Activated T-helper 1 cell treated with anti-CD3 and anti-CD28 coated beads, Interleukin-12 subunit alpha, Interleukin-12 subunit beta, Interleukin-2, Interleukin-4 antibody, amounts not matched to agents 30 ng/mL and 10 ng/mL and 1 ng/mL, durations not matched to agents 14 hours and 24 hours and 36 hours (primary cell): ENCODE data around the gene FIBP. TPM values are rescaled to one million over a fixed set of nuclear protein-coding genes. Genes with fewer than 3 reads are reported as not detected.

Source experiments
- DNase-seq: peaks from one replicate; pipeline ENCODE4 v3.0.0; 2021; ENCODE audit warnings: low spot score
- H3K27ac Mint-ChIP-seq: one replicate; pipeline ENCODE4 v1.8.0; 2021; ENCODE audit warnings: mild to moderate bottlenecking, mixed read lengths
- H3K27me3 Mint-ChIP-seq: one replicate; pipeline ENCODE4 v1.8.0; 2022; ENCODE audit warnings: mild to moderate bottlenecking, moderate library complexity, mixed read lengths; ENCODE audit not compliant: insufficient read depth
- H3K36me3 Mint-ChIP-seq: one replicate; pipeline ENCODE4 v1.8.0; 2021; ENCODE audit warnings: low read depth, mixed read lengths
- H3K4me1 Mint-ChIP-seq: one replicate; pipeline ENCODE4 v1.8.0; 2021; ENCODE audit warnings: low read depth, mixed read lengths
- H3K4me3 Mint-ChIP-seq: one replicate; pipeline ENCODE4 v1.8.0; 2021; ENCODE audit warnings: mild to moderate bottlenecking, moderate library complexity, mixed read lengths
- H3K9me3 Mint-ChIP-seq: one replicate; pipeline ENCODE4 v1.8.0; 2021; ENCODE audit warnings: mixed read lengths
- intact Hi-C: fragments of 100-400 bp; cut with micrococcal nuclease; formaldehyde crosslinking; loops from one replicate; pipeline ENCODE4 v1.15.1; 2024
- total RNA-seq: library from RNA; stranded (reverse); gene quantifications from 2 replicates; pipeline ENCODE4 v1.2.3, GENCODE V29; 2022

FIBP gene
- total RNA-seq, 1 donor from 2014 or later, result 93.2 TPM

DNA sequence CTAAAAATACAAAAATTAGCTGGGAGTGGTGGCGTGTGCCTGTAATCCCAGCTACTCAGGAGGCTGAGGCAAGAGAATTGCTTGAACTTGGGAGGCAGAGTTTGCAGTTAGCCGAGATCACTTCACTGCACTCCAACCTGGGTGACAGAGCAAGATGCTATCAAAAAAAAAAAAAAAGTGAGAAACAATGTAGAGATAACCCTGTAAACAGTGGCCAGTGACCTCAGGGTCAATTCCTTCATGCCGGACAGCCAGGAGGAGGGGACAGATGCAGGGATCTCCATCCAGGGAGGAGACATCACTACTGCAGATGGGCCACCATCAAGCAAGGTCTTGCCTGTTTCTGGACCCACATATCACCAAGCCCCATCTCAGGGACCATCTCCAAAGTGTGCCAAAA, 40.5 kb downstream of the FIBP start:
- Mint-ChIP-seq H3K9me3 (peaks cover 9% of the 10 kb centered on the region), H3K27me3 (peaks cover 1% of the 10 kb centered on the region)
- intact Hi-C loops, result no loop called here

DNA sequence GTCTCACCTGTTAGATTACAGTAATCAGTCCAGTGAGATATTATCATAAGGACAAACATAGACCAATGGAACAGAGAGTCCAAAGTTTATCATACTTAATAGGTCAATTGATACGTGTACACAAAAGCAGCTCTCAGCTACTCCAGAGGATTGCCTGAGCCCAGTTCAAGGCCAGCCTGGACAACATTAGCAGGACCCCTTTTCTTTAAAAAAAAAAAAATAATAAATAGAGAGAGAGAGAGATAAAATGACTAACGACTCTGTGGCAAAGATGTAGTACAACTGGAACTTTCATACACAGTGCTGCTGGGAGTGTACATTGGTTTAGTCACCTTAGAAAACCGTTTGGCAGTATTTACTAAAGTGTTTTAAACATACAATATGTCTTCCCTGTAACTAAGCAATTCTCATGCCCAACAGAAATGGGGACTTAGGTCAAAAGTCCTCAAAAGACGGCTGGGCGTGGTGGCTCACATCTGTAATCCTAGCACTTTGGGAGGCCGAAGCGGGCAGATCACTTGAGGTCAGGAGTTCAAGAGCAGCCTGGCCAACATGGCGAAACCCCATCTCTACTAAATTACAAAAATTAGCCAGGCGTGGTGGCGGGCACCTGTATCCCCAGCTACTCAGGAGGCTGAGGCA, 43.9 kb downstream of the FIBP start:
- H3K4me1 Mint-ChIP-seq, result no peaks in the 10 kb centered on the region
- no peaks in the 10 kb centered on the region for H3K9me3 Mint-ChIP-seq
- H3K4me3 Mint-ChIP-seq, result no peak overlapping the region
- H3K27ac Mint-ChIP-seq, result no peak overlapping the region
- H3K36me3 Mint-ChIP-seq, result no peaks in the 10 kb centered on the region
- DNase-seq, result no peak
- intact Hi-C loops, result no loop called here
- H3K27me3 Mint-ChIP-seq, result peaks cover 1% of the 10 kb centered on the region

More for the DNA sequence above, 40.5 kb downstream of the FIBP start:
- Mint-ChIP-seq H3K27ac (no peak overlapping the region), H3K4me1 (no peaks in the 10 kb centered on the region), H3K4me3 (no peak overlapping the region), H3K36me3 (peaks cover 15% of the 10 kb centered on the region)
- no peak for DNase-seq

DNA sequence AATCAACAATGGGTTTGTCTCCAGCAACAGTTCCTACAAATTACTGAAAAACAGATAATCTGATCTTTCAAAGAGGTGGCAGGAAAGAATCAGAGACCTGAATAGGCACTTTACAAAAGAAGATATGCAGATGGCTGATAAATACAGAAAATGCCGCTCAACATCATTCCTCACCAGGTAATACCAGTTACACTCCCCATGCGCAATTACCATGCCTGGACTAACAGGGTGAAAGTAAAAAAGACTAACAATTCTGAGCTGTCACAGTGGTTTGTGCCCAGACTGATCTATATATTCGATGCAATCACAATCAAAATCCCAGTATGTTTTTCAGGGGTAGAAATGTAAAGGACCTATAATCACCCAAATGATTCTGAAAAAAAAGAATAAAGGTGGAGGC, 44.5 kb downstream of the FIBP start:
- intact Hi-C loops, result no loop called here
- DNase-seq, result no peak
- no peaks in the 10 kb centered on the region for H3K4me1 Mint-ChIP-seq
- no peaks in the 10 kb centered on the region for H3K36me3 Mint-ChIP-seq
- no peak overlapping the region for H3K27ac Mint-ChIP-seq
- H3K27me3 Mint-ChIP-seq, result peaks cover 1% of the 10 kb centered on the region
- H3K4me3 Mint-ChIP-seq, result no peak overlapping the region
- H3K9me3 Mint-ChIP-seq, result no peaks in the 10 kb centered on the region

DNA sequence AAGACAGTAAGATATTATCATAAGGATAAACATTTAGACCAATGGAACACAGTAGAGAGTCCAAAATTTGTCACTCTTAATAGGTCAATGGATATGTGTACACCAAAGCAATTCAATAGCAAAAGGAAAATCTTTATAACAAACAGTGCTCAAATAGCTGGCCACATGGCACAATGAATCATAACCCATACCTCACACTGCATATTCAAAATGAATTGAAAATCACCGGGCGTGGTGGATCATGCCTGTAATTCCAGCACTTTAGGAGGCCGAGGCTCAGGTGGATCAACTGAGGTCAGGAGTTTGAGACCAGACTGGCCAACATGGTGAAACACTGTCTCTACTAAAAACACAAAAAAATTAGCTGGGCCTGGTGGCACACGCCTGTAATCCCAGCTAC, 46.1 kb downstream of the FIBP start:
- no peak overlapping the region for H3K4me3 Mint-ChIP-seq
- intact Hi-C loops, result no loop called here
- no peaks in the 10 kb centered on the region for H3K27me3 Mint-ChIP-seq
- no peaks in the 10 kb centered on the region for H3K36me3 Mint-ChIP-seq
- H3K27ac Mint-ChIP-seq, result no peak overlapping the region
- H3K9me3 Mint-ChIP-seq, result no peaks in the 10 kb centered on the region
- H3K4me1 Mint-ChIP-seq, result no peaks in the 10 kb centered on the region
- no peak for DNase-seq

DNA sequence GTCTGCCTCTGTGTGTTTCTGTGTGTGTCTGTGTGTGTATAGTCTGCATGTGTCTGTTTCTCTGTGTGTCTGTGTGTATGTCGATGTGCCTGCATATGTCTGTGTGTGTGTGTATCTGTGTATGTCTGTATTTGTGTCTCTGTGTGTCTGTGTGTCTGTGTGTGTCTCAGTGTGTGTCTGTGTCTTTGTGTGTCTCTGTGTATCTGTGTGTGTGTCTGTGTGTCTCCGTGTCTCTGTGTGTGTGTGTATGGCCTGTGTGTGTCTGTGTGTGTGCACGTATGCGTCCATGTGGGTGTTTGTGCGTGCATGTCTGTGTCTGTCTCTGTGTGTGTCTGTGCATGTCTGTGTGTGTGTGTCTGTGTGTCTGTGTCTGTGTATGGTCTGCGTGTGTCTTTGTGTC, 54.1 kb downstream of the FIBP start:
- intact Hi-C loops, result no loop called here
- DNase-seq, result no peak

More for the DNA sequence above, 54.1 kb downstream of the FIBP start:
- no peak overlapping the region for H3K27ac Mint-ChIP-seq
- peaks cover 5% of the 10 kb centered on the region for H3K36me3 Mint-ChIP-seq
- H3K4me1 Mint-ChIP-seq, result peaks cover 20% of the 10 kb centered on the region
- H3K4me3 Mint-ChIP-seq, result no peak overlapping the region
- no peaks in the 10 kb centered on the region for H3K9me3 Mint-ChIP-seq
- H3K27me3 Mint-ChIP-seq, result peaks cover 7% of the 10 kb centered on the region

Other genes starting within 250 kb of the FIBP start
- gene RELA, start 225.6 kb downstream of the FIBP start, total RNA-seq, result 102 and 104 TPM in 2 replicates
- gene KAT5, start 176.2 kb downstream of the FIBP start, total RNA-seq, result 68.1 and 75.0 TPM in 2 replicates
- gene RNASEH2C, start 167.7 kb downstream of the FIBP start, total RNA-seq, result 87.6 and 89.0 TPM in 2 replicates
- 17.4 and 19.2 TPM in 2 replicates for gene AP5B1, start 107.5 kb downstream of the FIBP start, total RNA-seq
- 0.10 and 0.36 TPM in 2 replicates for gene OVOL1, start 101.4 kb downstream of the FIBP start, total RNA-seq
- 1.6 and 1.9 TPM in 2 replicates for gene SNX32, start 54.5 kb downstream of the FIBP start, total RNA-seq
- gene CFL1, start 30.3 kb downstream of the FIBP start, total RNA-seq, result 1,020 and 1,061 TPM in 2 replicates
- gene MUS81, start 28.0 kb downstream of the FIBP start, total RNA-seq, result 77.7 and 79.6 TPM in 2 replicates
- 6.5 and 7.9 TPM in 2 replicates for gene EFEMP2, start 15.7 kb downstream of the FIBP start, total RNA-seq
- 5.7 and 7.4 TPM in 2 replicates for gene CTSW, start 8.6 kb downstream of the FIBP start, total RNA-seq
- gene CCDC85B, start 2.2 kb upstream of the FIBP start, total RNA-seq, result 66.7 and 70.8 TPM in 2 replicates
- gene FOSL1, start 11.9 kb upstream of the FIBP start, total RNA-seq, result 31.7 and 33.5 TPM in 2 replicates
- gene C11orf68, start 30.6 kb upstream of the FIBP start, total RNA-seq, result 18.5 and 21.4 TPM in 2 replicates
- 119 and 129 TPM in 2 replicates for gene DRAP1, start 31.0 kb upstream of the FIBP start, total RNA-seq
- not detected in 2 replicates for gene TSGA10IP, start 57.0 kb upstream of the FIBP start, total RNA-seq
- gene SART1, start 73.3 kb upstream of the FIBP start, total RNA-seq, result 110 TPM in 2 replicates
- 69.0 and 70.7 TPM in 2 replicates for gene EIF1AD, start 113.7 kb upstream of the FIBP start, total RNA-seq
- gene BANF1, start 114.0 kb upstream of the FIBP start, total RNA-seq, result 282 and 284 TPM in 2 replicates
- gene CST6, start 123.5 kb upstream of the FIBP start, total RNA-seq, result 1.7 and 2.0 TPM in 2 replicates
- 0.18 and 0.76 TPM in 2 replicates for gene CATSPER1, start 138.0 kb upstream of the FIBP start, total RNA-seq
- 0.34 TPM in 1 of 2 replicates, not detected in the other for gene GAL3ST3, start 160.7 kb upstream of the FIBP start, total RNA-seq
- 267 TPM in 2 replicates for gene SF3B2, start 163.9 kb upstream of the FIBP start, total RNA-seq
- gene PACS1, start 181.8 kb upstream of the FIBP start, total RNA-seq, result 80.4 and 89.5 TPM in 2 replicates